HepG2 (cell line): ENCODE data around the gene TNFRSF25. TPM values are rescaled to one million over a fixed set of nuclear protein-coding genes. Genes with fewer than 3 reads are reported as not detected.

Experiments
- HNRNPK ChIP-seq: fragments of 200-400 bp; formaldehyde crosslinking; IDR thresholded peaks from 2 replicates; pipeline ENCODE4 v1.6.1; 2018; ENCODE audit warnings: low read length, low read depth, moderate library complexity, mild to moderate bottlenecking; ENCODE audit not compliant: poor library complexity, severe bottlenecking
- KAT8 ChIP-seq: IDR thresholded peaks from 2 replicates; pipeline ENCODE4 v1.6.1; 2016; ENCODE audit warnings: missing genetic modification reagents, missing compliant biosample characterization
- NR1H2 ChIP-seq: sonication (generic); formaldehyde crosslinking; IDR thresholded peaks from 2 replicates; pipeline ENCODE4 v1.8.1; 2022; ENCODE audit warnings: low read depth, missing genetic modification reagents, borderline replicate concordance
- POGZ ChIP-seq: sonication (generic); formaldehyde crosslinking; IDR thresholded peaks from 2 replicates; pipeline ENCODE4 v1.4.0; 2020; ENCODE audit warnings: mild to moderate bottlenecking, missing genetic modification reagents
- RXRA ChIP-seq: sonication (generic); formaldehyde crosslinking; IDR thresholded peaks from 2 replicates; pipeline ENCODE4 v1.5.1; 2020; ENCODE audit warnings: missing genetic modification reagents
- TCF7L2 ChIP-seq: IDR thresholded peaks from 2 replicates; pipeline ENCODE4 v1.6.1; 2011; ENCODE audit warnings: mild to moderate bottlenecking, low read depth, low read length, moderate library complexity
- ZNF124 ChIP-seq: sonication (generic); formaldehyde crosslinking; IDR thresholded peaks from 2 replicates; pipeline ENCODE4 v1.4.0; 2020; ENCODE audit warnings: missing genetic modification reagents
- ZNF333 ChIP-seq: sonication (generic); formaldehyde crosslinking; IDR thresholded peaks from 2 replicates; pipeline ENCODE4 v1.4.0; 2020; ENCODE audit warnings: mild to moderate bottlenecking, missing genetic modification reagents, borderline replicate concordance
- ZNF883 ChIP-seq: sonication (generic); formaldehyde crosslinking; IDR thresholded peaks from 2 replicates; pipeline ENCODE4 v1.5.1; 2020; ENCODE audit warnings: mild to moderate bottlenecking, missing genetic modification reagents; ENCODE audit errors: not compliant biosample characterization
- polyA plus RNA-seq, 8 experiments: library from polyadenylated mRNA; depleted of rRNA in 3 of 8; stranded (reverse) in 7 of 8; unstranded in 1 of 8; fragments of >200 nt; fragmentation: Illumina TruSeq in 4 of 8; extraction: Trizol in 4 of 8; gene quantifications; 2 replicates each; pipeline versions ENCODE4 v1.2.1 to v1.2.3, GENCODE V29; 2011 to 2016; ENCODE audit warnings: low read depth in 4 of 8, missing spikeins in 1 of 8, mixed read lengths in 1 of 8; ENCODE audit not compliant: insufficient read depth in 1 of 8
- total RNA-seq, 5 experiments: library from RNA; depleted of rRNA; stranded (reverse); fragments of >200 nt; fragmentation: Illumina TruSeq; extraction: Trizol; gene quantifications; 2 replicates each; pipeline ENCODE4 v1.2.3, GENCODE V29; 2016; ENCODE audit warnings: low read depth in 1 of 5
- TF ChIP-seq, protein P1 (sequence below): sonication (generic); formaldehyde crosslinking; IDR thresholded peaks from 2 replicates; pipeline ENCODE4 v1.4.0; 2020; ENCODE audit warnings: missing genetic modification reagents
- TF ChIP-seq, protein P2 (sequence below): sonication (generic); formaldehyde crosslinking; IDR thresholded peaks from 2 replicates; pipeline ENCODE4 v1.9.0; 2021; ENCODE audit warnings: missing genetic modification reagents, borderline replicate concordance
- TF ChIP-seq, protein P3 (sequence below): sonication (generic); formaldehyde crosslinking; IDR thresholded peaks from 2 replicates; pipeline ENCODE4 v1.4.0; 2020; ENCODE audit warnings: missing genetic modification reagents
- TF ChIP-seq, protein P4 (sequence below): sonication (generic); formaldehyde crosslinking; IDR thresholded peaks from 2 replicates; pipeline ENCODE4 v1.5.0; 2020; ENCODE audit warnings: mild to moderate bottlenecking, missing genetic modification reagents, borderline replicate concordance

The TNFRSF25 gene
- total and polyA plus RNA-seq, 2 of the 13 experiments (the other 11 are each of a cell fraction or from before 2014, with no cell fraction given): 1.4 to 1.5 TPM

GRCh38 chr1:6447016-6447817 is 18.8 kb downstream of the TNFRSF25 start (continued):
- TF ChIP-seq, protein P1, sequence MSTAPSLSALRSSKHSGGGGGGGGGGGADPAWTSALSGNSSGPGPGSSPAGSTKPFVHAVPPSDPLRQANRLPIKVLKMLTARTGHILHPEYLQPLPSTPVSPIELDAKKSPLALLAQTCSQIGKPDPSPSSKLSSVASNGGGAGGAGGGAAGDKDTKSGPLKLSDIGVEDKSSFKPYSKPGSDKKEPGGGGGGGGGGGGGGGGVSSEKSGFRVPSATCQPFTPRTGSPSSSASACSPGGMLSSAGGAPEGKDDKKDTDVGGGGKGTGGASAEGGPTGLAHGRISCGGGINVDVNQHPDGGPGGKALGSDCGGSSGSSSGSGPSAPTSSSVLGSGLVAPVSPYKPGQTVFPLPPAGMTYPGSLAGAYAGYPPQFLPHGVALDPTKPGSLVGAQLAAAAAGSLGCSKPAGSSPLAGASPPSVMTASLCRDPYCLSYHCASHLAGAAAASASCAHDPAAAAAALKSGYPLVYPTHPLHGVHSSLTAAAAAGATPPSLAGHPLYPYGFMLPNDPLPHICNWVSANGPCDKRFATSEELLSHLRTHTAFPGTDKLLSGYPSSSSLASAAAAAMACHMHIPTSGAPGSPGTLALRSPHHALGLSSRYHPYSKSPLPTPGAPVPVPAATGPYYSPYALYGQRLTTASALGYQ (CRISPR knock-in tag): peak; percentile 87; the same call in 1 of the 2 replicates
- TF ChIP-seq, protein P2, sequence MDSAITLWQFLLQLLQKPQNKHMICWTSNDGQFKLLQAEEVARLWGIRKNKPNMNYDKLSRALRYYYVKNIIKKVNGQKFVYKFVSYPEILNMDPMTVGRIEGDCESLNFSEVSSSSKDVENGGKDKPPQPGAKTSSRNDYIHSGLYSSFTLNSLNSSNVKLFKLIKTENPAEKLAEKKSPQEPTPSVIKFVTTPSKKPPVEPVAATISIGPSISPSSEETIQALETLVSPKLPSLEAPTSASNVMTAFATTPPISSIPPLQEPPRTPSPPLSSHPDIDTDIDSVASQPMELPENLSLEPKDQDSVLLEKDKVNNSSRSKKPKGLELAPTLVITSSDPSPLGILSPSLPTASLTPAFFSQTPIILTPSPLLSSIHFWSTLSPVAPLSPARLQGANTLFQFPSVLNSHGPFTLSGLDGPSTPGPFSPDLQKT: no peak
- TF ChIP-seq HNRNPK (peak; percentile 92), ZNF124 (CRISPR knock-in tag) (no peak; the same call in 1 of the 2 replicates), ZNF883 (CRISPR knock-in tag) (peak; percentile 47), KAT8 (CRISPR knock-in tag) (no peak), RXRA (CRISPR knock-in tag) (peak; percentile 91), POGZ (0 out of 2 replicates have a peak, but pooled peaks have one; percentile 45), TCF7L2 (no peak), NR1H2 (CRISPR knock-in tag) (peak; percentile 85; the same call in 1 of the 2 replicates), ZNF333 (peak; percentile 82; the same call in 1 of the 2 replicates)
- TF ChIP-seq, protein P3, sequence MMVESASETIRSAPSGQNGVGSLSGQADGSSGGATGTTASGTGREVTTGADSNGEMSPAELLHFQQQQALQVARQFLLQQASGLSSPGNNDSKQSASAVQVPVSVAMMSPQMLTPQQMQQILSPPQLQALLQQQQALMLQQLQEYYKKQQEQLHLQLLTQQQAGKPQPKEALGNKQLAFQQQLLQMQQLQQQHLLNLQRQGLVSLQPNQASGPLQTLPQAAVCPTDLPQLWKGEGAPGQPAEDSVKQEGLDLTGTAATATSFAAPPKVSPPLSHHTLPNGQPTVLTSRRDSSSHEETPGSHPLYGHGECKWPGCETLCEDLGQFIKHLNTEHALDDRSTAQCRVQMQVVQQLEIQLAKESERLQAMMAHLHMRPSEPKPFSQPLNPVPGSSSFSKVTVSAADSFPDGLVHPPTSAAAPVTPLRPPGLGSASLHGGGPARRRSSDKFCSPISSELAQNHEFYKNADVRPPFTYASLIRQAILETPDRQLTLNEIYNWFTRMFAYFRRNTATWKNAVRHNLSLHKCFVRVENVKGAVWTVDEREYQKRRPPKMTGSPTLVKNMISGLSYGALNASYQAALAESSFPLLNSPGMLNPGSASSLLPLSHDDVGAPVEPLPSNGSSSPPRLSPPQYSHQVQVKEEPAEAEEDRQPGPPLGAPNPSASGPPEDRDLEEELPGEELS (CRISPR knock-in tag): peak; percentile 82
- TF ChIP-seq, protein P4, sequence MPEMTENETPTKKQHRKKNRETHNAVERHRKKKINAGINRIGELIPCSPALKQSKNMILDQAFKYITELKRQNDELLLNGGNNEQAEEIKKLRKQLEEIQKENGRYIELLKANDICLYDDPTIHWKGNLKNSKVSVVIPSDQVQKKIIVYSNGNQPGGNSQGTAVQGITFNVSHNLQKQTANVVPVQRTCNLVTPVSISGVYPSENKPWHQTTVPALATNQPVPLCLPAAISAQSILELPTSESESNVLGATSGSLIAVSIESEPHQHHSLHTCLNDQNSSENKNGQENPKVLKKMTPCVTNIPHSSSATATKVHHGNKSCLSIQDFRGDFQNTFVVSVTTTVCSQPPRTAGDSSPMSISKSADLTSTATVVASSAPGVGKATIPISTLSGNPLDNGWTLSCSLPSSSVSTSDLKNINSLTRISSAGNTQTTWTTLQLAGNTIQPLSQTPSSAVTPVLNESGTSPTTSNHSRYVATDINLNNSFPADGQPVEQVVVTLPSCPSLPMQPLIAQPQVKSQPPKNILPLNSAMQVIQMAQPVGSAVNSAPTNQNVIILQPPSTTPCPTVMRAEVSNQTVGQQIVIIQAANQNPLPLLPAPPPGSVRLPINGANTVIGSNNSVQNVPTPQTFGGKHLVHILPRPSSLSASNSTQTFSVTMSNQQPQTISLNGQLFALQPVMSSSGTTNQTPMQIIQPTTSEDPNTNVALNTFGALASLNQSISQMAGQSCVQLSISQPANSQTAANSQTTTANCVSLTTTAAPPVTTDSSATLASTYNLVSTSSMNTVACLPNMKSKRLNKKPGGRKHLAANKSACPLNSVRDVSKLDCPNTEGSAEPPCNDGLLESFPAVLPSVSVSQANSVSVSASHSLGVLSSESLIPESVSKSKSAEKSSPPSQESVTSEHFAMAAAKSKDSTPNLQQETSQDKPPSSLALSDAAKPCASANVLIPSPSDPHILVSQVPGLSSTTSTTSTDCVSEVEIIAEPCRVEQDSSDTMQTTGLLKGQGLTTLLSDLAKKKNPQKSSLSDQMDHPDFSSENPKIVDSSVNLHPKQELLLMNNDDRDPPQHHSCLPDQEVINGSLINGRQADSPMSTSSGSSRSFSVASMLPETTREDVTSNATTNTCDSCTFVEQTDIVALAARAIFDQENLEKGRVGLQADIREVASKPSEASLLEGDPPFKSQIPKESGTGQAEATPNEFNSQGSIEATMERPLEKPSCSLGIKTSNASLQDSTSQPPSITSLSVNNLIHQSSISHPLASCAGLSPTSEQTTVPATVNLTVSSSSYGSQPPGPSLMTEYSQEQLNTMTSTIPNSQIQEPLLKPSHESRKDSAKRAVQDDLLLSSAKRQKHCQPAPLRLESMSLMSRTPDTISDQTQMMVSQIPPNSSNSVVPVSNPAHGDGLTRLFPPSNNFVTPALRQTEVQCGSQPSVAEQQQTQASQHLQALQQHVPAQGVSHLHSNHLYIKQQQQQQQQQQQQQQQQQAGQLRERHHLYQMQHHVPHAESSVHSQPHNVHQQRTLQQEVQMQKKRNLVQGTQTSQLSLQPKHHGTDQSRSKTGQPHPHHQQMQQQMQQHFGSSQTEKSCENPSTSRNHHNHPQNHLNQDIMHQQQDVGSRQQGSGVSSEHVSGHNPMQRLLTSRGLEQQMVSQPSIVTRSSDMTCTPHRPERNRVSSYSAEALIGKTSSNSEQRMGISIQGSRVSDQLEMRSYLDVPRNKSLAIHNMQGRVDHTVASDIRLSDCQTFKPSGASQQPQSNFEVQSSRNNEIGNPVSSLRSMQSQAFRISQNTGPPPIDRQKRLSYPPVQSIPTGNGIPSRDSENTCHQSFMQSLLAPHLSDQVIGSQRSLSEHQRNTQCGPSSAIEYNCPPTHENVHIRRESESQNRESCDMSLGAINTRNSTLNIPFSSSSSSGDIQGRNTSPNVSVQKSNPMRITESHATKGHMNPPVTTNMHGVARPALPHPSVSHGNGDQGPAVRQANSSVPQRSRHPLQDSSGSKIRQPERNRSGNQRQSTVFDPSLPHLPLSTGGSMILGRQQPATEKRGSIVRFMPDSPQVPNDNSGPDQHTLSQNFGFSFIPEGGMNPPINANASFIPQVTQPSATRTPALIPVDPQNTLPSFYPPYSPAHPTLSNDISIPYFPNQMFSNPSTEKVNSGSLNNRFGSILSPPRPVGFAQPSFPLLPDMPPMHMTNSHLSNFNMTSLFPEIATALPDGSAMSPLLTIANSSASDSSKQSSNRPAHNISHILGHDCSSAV (CRISPR knock-in tag): peak; percentile 51; the same call in 1 of the 2 replicates
